SK-N-MC (cell line): ENCODE results near the gene SPIN1.

Experiments
- EZH2 ChIP-seq: fragments of 200-600 bp; sonication (generic); IDR thresholded peaks from one replicate; pipeline ENCODE4 v1.6.1; 2017; ENCODE audit warnings: antibody characterized with exemption
- POLR2AphosphoS5 ChIP-seq: IDR thresholded peaks from 2 replicates; pipeline ENCODE4 v1.6.1; 2012; ENCODE audit warnings: mild to moderate bottlenecking, low read depth, low read length, borderline replicate concordance

DNA sequence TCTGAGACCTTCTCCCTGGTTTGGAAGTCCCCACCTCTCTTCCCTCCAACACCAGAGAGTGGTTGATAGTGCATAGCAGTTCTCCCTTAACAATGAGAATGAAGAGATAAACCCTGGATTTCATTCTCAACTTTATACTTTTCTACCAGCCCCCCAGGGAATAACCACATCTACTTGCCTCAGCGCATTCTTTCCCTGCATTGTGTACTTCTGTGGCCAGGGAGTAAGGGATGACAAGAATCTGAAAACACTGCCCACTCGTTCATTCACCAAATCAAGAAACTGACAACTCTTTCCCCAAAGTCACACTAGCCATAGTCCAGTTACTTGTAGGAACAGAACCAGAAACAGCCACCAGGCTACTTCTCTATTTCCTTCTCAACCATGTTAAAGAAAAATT, 46.0 kb upstream of the SPIN1 start:
- no peak for TF ChIP-seq POLR2AphosphoS5
- TF ChIP-seq EZH2 = no peak
